NCI-H146 treated with DMSO at 0.1 percent for 48 hours (cell line): ENCODE measurements around the gene MOB4.
"Not testable (repeated sequence)": the region's sequence is repeated elsewhere in the genome, so short reads cannot be mapped to it uniquely, and the experiment has no call there.

Experiments
- DNase-seq: peaks from one replicate; lab custom pipeline; 2025; ENCODE audit not compliant: unreplicated experiment; lab: John Stamatoyannopoulos, UW

Gene MOB4

DNA sequence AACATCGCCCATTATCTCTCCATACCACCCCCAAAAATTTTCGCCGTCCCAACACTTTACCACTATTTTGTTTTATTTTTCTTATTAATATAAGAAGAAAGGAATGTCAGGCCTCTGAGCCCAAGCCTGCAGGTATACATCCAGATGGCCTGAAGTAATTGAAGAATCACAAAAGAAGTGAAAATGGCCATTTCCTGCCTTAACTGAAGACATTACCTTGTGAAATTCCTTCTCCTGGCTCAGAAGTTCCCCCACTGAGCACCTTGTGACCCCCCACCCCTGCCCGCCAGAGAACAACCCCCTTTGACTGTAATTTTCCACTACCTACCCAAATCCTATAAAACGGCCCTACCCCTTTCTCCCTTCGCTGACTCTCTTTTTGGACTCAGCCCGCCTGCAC, 71.4 kb downstream of the MOB4 start:
- not testable (repeated sequence) for DNase-seq

DNA sequence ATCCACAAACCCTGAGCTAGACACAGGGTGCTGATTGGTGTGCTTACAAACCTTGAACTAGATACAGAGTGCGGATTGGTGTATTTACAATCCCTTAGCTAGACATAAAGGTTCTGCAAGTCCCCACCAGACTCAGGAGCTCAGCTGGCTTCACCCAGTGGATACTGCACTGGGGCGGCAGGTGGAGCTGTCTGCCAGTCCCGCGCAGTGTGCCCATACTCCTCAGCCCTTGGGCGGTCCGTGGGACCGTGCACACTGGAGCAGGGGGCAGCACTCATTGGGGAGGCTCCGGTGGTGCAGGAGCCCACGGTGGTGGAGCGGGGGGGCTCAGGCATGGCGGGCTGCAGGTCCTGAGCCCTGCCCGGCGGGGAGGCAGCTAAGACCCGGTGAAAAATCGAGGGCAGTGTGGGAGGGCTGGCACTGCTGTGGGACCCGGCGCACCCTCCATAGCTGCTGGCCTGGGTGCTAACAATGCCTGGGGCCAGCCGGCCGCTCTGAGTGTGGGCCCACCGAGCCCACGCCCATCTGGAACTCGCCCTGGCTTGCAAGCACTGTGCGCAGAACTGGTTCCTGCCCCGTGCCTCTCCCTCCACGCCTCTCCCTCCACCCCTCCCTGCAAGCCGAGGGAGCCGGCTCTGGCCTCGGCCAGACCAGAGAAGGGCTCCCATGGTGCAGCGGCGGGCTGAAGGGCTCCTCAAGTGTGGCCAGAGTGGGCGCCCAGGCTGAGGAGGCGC, 75.6 kb downstream of the MOB4 start:
- no peak for DNase-seq

DNA sequence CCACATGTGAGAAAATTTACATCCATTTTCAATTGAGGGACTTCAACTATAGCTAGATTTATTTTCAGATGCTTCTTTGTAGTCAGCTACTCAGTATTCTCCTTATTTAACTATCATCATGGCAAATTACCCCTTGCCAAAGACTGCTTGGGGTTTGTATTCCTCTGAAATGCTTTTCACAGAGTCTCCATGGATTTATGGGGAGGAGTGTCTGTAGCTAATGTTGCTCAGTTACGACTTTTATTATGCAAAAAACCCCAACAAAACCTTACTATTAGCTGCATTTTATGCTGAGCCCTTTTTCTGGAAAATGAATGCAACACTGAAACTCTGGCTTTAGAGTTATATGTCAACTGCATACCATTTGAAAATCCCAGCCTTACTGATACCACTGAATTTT, 80.9 kb downstream of the MOB4 start:
- no peak for DNase-seq

DNA sequence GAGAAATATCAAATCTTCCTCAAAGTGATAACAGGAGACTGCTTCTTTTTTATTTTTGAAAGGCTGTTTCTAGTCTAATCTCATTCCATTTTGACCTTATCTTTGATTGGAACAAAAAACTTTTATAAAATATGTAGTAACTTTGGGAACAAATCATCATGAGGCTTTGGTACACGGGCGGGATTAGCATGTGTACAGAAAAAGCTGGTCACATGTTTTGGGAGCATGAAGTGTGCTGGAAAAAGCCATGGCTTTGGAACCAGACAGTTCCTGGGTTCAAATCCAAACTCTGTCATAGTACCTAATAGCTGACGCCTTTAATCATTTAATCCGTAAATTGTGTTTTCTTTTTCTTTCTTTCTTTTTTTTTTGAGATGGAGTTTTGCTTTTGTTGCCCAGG, 81.3 kb downstream of the MOB4 start:
- no peak for DNase-seq

DNA sequence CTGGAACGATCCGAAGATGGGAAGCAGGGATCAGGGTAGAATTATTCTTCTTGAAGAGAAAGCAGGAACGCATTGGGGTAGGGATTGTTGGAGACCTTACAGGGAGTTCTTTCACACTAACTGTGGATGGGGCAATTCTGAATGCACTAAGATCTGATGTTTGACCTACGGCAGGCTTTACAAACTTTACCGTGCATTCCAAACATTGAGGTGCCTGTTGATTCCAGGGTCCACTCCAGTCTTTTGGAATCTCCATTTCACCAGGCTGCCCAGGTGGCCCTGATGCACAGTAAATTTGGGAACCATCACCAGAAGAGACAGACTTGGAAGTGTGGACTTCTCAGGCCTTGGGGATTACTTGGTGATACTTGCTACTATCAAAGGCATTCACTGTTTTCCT, 82.6 kb downstream of the MOB4 start:
- no peak for DNase-seq

DNA sequence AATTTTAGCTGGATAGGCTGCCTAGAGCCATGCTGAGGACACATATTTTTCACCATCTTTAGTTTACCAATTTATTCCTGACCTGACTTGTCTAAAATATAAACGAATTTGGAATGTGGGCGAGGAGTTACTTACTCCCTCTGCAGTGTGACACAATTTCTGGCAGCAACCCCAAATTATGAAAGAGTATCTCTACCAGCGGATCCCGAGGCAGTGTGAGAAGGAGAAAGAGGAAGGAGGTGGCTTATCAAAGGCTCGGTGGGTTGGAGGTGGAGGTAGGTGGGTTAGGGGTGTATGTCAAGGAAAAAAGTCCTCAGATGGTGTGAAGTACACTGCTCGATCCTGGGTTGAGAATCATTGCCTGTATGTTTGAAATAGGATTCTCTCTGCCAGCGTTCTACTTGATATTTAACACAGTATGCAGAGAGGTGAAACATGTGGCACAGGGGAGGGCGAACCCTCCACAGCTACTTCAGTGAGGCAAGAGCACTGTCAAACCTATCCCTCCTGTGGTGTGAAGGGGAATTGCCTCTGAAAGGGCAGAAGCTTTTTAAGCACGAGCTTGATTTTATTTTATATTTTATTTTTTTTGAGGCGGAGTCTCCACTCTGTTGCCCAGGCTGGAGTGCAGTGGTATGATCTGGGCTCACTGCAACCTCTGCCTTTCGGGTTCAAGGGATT, 83.6 kb downstream of the MOB4 start:
- no peak for DNase-seq

DNA sequence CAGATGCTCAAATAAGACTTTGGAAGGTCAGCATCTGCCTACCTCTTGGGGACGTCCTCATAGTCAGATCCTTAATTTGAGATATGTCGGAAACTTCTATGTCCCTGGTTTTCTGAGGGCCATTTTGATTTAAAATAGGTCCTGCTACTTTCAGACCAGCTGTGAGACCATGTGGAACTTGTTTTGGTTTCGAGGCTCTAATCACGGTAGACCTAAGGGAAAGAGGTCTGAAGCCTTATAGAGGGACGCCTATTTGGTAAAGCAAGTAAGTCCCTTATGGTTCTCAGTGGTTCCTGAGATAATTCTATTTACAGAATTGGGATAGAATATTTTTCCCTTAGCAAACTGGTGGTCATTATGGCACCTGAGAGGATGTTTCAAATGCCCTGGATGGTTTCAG, 84.4 kb downstream of the MOB4 start:
- no peak for DNase-seq

DNA sequence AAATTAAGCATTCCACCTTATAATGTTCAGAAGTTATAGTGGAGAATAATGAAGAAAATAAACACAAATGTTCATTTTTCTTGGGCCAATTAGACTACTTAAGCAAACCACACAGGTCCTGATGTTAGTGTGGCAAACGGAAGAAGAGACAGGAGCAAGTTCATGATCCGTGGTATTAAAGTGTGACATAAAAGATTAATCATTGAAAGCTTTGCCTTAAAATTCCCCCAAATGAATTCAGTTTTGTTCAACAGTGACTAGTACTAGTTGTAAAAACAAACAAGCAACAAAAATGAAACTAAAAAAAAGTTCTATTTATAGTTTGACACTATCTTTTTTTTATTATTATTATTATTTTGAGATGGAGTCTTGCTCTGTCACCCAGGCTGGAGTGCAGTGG, 85.9 kb downstream of the MOB4 start:
- DNase-seq, result no peak
